RKO (cell line): ENCODE data around the gene OVCA2.
A peak's percentile ranks its signal among the peaks of the same experiment; 100 is the strongest.

Source experiments
- DNase-seq: peaks from one replicate; pipeline ENCODE4 v3.0.0-alpha.2; 2016; ENCODE audit warnings: low spot score

The OVCA2 gene

GRCh38 chr17:2087597-2088211 lies 45.9 kb downstream of the OVCA2 start:
- no peak for DNase-seq

DNA sequence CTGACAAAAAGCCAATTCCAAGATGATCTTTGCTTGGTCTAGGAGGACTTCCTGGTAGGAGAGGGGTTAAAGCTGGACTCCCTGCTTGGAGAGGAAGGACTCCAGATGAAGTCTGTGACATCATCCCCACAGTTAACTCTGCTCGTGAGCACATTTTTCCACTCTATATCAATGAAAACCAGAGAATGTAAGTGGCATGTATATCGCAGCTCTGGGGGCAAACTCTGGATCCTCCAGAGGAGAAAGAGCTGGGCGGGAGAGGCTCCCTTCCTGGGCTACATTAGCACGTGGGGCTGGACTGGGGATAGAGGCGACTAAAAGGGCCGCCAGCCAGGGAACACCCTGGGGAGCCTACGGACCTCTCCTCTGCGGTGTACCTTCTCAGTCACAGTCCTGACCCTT lies 47.2 kb downstream of the OVCA2 start:
- DNase-seq: no peak

DNA sequence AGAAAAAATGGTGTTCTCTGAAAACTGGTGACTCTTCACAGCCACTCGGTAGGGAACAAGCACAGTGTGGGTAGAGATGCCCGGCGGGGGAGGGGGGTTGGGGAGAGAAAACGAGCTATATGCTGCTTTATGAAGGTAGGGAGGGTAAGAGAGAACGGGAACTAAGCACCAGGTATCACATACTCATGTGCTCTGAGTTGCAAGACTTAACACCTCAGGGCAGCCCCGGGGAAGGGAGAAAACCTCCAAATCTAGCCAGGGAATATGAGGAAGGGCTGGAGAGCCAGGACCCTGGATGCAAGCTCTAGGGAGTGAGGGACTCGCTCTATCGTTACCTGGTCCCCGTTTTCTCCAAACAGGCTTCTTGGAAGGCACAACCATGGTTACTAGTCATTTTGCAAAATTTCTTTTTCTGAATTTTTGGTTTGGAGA lies 48.4 kb downstream of the OVCA2 start:
- no peak for DNase-seq

DNA sequence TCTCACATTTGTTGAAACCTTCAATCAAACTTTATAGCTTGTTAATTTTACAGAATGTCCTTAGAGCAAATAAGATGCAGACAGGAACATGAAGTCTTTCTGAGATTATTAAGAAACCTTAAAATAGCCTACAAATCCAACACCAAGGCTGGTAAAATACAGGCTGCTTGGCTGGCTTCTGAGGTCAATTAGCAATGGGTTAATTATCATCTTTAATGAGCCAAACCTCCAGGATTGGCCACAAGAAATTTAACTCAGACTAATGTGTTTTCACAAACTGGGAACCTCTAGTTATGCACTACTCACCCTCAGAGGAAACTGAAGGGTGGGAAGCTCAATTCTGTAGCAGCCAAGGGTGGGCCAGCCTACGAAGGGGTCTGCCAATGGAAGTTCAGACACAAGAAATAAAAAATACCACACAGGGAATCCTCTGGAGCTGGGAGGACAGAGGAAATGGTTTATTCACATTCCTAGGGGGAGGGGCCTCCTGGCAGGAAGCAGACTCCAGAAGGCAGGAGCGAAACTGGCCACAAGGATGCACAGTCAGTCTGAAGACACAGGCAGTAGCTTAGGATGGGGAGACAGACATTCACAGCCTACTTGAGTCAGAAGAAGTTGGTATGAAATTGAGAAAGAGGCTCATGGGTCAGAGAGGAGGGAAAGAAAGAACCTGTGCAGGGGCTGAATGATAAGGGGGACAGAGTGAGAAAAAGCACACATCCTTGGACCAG lies 49.1 kb downstream of the OVCA2 start:
- peak; percentile 51 for DNase-seq

DNA sequence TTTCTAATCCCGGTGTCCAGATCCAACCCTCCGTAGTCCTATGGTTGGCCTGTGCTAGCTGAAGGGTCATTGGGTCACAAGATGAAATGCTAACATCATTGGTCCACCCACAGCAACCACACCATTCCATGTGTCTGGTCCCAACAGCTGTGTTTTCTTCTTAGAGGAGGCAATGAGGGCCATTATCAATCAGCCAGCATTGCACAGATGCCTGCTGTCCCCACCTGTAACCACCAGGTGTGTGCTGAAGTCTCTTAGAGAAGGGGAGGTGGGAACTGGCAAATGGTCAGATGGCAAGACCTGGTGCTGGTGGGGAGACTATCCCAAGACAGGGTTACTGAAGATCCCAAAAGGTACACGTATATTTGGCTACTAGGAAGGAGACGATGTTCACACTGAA lies 50.4 kb downstream of the OVCA2 start:
- no peak for DNase-seq
